ENCODE data around the gene FBXW12.

GRCh38 chr3:48372862-48373435 is 930 bp downstream of the FBXW12 start:
- TF ChIP-seq CTCF (IDR thresholded peaks at IDR 0.05) (no peak), EZH2 (IDR thresholded peaks at IDR 0.05; ENCODE audit: borderline replicate concordance, insufficient read depth, low read depth, low read length, poor library complexity, severe bottlenecking) (no peak)

All from B cell (primary cell).